ENCODE results near the gene DCST2.

DNA sequence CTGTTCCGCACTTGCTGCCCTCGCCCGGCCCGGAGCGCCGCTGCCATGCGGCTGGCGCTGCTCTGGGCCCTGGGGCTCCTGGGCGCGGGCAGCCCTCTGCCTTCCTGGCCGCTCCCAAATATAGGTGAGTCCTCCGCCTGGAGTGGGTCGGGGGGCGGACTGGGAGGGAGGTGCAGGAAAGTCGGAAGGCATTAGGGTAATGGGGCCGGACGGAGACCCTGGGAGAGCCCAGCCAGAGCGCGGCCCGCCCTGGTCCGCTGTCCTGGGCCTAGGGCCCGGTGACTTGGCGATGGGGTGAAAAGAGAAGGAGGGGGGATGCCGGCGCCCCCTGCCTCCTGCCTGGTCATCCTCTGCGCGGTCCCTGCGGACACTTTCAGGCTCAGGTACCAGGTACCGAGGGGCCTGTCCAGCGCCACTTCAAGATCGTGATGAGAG, 17.8 kb upstream of the DCST2 start:
- TF ChIP-seq TAF1 (IDR thresholded peaks at IDR 0.05; ENCODE audit: control insufficient read depth, extremely low read depth, insufficient read depth, low read length, severe bottlenecking): no peak
- TF ChIP-seq, protein P1, sequence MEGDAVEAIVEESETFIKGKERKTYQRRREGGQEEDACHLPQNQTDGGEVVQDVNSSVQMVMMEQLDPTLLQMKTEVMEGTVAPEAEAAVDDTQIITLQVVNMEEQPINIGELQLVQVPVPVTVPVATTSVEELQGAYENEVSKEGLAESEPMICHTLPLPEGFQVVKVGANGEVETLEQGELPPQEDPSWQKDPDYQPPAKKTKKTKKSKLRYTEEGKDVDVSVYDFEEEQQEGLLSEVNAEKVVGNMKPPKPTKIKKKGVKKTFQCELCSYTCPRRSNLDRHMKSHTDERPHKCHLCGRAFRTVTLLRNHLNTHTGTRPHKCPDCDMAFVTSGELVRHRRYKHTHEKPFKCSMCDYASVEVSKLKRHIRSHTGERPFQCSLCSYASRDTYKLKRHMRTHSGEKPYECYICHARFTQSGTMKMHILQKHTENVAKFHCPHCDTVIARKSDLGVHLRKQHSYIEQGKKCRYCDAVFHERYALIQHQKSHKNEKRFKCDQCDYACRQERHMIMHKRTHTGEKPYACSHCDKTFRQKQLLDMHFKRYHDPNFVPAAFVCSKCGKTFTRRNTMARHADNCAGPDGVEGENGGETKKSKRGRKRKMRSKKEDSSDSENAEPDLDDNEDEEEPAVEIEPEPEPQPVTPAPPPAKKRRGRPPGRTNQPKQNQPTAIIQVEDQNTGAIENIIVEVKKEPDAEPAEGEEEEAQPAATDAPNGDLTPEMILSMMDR (IDR thresholded peaks at IDR 0.05 in 2 of 3, conservative IDR thresholded peaks at IDR 0.05 in 1 of 3; ENCODE audit: insufficient read depth in 2 of 3, low read depth in 1 of 3, low read length in 3 of 3): no peak
- TF ChIP-seq, protein P2, sequence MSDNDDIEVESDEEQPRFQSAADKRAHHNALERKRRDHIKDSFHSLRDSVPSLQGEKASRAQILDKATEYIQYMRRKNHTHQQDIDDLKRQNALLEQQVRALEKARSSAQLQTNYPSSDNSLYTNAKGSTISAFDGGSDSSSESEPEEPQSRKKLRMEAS (CRISPR knock-in tag; IDR thresholded peaks at IDR 0.05): peak; percentile 45; the same call in 1 of the 2 replicates
- TF ChIP-seq SPI1 (IDR thresholded peaks at IDR 0.05; ENCODE audit: borderline replicate concordance, low read depth, low read length): no peak
- 0 out of 2 replicates have a peak, but pooled peaks have one; percentile 44 for TF ChIP-seq STAG1 (CRISPR knock-in tag; IDR thresholded peaks at IDR 0.05; ENCODE audit: borderline replicate concordance)
- TF ChIP-seq NELFE (IDR thresholded peaks at IDR 0.05; ENCODE audit: insufficient read depth, insufficient read length): no peak
- peak; percentile 23; the same call in 1 of the 2 replicates for TF ChIP-seq POLR2A (conservative IDR thresholded peaks at IDR 0.05)

Measured in K562 (cell line).